ENCODE measurements around the gene TPBG.

Gene TPBG

GRCh38 chr6:82396964-82397751, 33.5 kb downstream of the TPBG start (continued):
- peak; percentile 83 for TF ChIP-seq HIC1 (tag by site-specific recombination; IDR thresholded peaks at IDR 0.05)
- no peak for TF ChIP-seq ZNF791 (tag by site-specific recombination; IDR thresholded peaks at IDR 0.05)
- no peak for TF ChIP-seq ZBTB20 (tag by site-specific recombination; IDR thresholded peaks at IDR 0.05)
- TF ChIP-seq, protein P1, sequence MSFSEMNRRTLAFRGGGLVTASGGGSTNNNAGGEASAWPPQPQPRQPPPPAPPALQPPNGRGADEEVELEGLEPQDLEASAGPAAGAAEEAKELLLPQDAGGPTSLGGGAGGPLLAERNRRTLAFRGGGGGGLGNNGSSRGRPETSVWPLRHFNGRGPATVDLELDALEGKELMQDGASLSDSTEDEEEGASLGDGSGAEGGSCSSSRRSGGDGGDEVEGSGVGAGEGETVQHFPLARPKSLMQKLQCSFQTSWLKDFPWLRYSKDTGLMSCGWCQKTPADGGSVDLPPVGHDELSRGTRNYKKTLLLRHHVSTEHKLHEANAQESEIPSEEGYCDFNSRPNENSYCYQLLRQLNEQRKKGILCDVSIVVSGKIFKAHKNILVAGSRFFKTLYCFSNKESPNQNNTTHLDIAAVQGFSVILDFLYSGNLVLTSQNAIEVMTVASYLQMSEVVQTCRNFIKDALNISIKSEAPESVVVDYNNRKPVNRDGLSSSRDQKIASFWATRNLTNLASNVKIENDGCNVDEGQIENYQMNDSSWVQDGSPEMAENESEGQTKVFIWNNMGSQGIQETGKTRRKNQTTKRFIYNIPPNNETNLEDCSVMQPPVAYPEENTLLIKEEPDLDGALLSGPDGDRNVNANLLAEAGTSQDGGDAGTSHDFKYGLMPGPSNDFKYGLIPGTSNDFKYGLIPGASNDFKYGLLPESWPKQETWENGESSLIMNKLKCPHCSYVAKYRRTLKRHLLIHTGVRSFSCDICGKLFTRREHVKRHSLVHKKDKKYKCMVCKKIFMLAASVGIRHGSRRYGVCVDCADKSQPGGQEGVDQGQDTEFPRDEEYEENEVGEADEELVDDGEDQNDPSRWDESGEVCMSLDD (tag by site-specific recombination; IDR thresholded peaks at IDR 0.05), result no peak
- no peak for TF ChIP-seq ZNF140 (tag by site-specific recombination; IDR thresholded peaks at IDR 0.05)
- no peak for TF ChIP-seq ZNF664 (tag by site-specific recombination; IDR thresholded peaks at IDR 0.05)
- TF ChIP-seq ZNF600 (tag by site-specific recombination; IDR thresholded peaks at IDR 0.05), result peak; percentile 34; the same call in 1 of the 2 replicates
- peak; percentile 77 for TF ChIP-seq GFI1B (tag by site-specific recombination; IDR thresholded peaks at IDR 0.05)
- TF ChIP-seq ZBTB48 (tag by site-specific recombination; IDR thresholded peaks at IDR 0.05), result no peak
- TF ChIP-seq REPIN1 (tag by site-specific recombination; IDR thresholded peaks at IDR 0.05; ENCODE audit: low read depth), result peak; percentile 23; the same call in 1 of the 2 replicates
- TF ChIP-seq, protein P2, sequence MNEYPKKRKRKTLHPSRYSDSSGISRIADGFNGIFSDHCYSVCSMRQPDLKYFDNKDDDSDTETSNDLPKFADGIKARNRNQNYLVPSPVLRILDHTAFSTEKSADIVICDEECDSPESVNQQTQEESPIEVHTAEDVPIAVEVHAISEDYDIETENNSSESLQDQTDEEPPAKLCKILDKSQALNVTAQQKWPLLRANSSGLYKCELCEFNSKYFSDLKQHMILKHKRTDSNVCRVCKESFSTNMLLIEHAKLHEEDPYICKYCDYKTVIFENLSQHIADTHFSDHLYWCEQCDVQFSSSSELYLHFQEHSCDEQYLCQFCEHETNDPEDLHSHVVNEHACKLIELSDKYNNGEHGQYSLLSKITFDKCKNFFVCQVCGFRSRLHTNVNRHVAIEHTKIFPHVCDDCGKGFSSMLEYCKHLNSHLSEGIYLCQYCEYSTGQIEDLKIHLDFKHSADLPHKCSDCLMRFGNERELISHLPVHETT (tag by site-specific recombination; IDR thresholded peaks at IDR 0.05), result peak; percentile 82
- TF ChIP-seq ZNF202 (tag by site-specific recombination; IDR thresholded peaks at IDR 0.05; ENCODE audit: borderline replicate concordance), result no peak
- TF ChIP-seq ZNF24 (tag by site-specific recombination; IDR thresholded peaks at IDR 0.05), result peak; percentile 65; the same call in 1 of the 2 replicates
- no peak for TF ChIP-seq ZBTB11 (tag by site-specific recombination; conservative IDR thresholded peaks at IDR 0.05; ENCODE audit: low read depth)
- TF ChIP-seq ZNF394 (tag by site-specific recombination; IDR thresholded peaks at IDR 0.05; ENCODE audit: borderline replicate concordance), result peak; percentile 51
- TF ChIP-seq ZFP37 (tag by site-specific recombination; IDR thresholded peaks at IDR 0.05), result no peak
- no peak for TF ChIP-seq TCF7L2 (IDR thresholded peaks at IDR 0.05; ENCODE audit: borderline replicate concordance, low read depth, low read length)
- TF ChIP-seq ZSCAN30 (tag by site-specific recombination; IDR thresholded peaks at IDR 0.05), result no peak
- TF ChIP-seq ZNF571 (tag by site-specific recombination; IDR thresholded peaks at IDR 0.05), result no peak
- TF ChIP-seq ZBTB17 (tag by site-specific recombination; IDR thresholded peaks at IDR 0.05), result peak; percentile 48
- no peak for TF ChIP-seq ZNF521 (tag by site-specific recombination; IDR thresholded peaks at IDR 0.05)
- TF ChIP-seq ZNF404 (tag by site-specific recombination; IDR thresholded peaks at IDR 0.05), result no peak
- peak; percentile 43; the same call in 1 of the 2 replicates for TF ChIP-seq SCRT2 (tag by site-specific recombination; IDR thresholded peaks at IDR 0.05)
- 0 out of 2 replicates have a peak, but pooled peaks have one; percentile 36 for TF ChIP-seq ZNF239 (tag by site-specific recombination; IDR thresholded peaks at IDR 0.05)
- peak; percentile 68; the same call in 1 of the 2 replicates for TF ChIP-seq HOXD13 (CRISPR knock-in tag; IDR thresholded peaks at IDR 0.05; ENCODE audit: borderline replicate concordance)
- TF ChIP-seq, protein P3, sequence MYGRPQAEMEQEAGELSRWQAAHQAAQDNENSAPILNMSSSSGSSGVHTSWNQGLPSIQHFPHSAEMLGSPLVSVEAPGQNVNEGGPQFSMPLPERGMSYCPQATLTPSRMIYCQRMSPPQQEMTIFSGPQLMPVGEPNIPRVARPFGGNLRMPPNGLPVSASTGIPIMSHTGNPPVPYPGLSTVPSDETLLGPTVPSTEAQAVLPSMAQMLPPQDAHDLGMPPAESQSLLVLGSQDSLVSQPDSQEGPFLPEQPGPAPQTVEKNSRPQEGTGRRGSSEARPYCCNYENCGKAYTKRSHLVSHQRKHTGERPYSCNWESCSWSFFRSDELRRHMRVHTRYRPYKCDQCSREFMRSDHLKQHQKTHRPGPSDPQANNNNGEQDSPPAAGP (tag by site-specific recombination; IDR thresholded peaks at IDR 0.05), result no peak
- peak; percentile 48; the same call in 1 of the 2 replicates for TF ChIP-seq KLF10 (tag by site-specific recombination; IDR thresholded peaks at IDR 0.05)
- TF ChIP-seq, protein P4, sequence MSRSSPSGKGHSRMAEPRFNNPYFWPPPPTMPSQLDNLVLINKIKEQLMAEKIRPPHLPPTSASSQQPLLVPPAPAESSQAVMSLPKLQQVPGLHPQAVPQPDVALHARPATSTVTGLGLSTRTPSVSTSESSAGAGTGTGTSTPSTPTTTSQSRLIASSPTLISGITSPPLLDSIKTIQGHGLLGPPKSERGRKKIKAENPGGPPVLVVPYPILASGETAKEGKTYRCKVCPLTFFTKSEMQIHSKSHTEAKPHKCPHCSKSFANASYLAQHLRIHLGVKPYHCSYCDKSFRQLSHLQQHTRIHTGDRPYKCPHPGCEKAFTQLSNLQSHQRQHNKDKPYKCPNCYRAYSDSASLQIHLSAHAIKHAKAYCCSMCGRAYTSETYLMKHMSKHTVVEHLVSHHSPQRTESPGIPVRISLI (tag by site-specific recombination; IDR thresholded peaks at IDR 0.05), result peak; percentile 34; the same call in 1 of the 2 replicates

Data from HEK293 (cell line).